Sigmoid colon (tissue), 7 donors: ENCODE data around the gene SHFL. TPM values are rescaled to one million over a fixed set of nuclear protein-coding genes. Genes with fewer than 3 reads are reported as not detected.

ENCODE experiments used
- DNase-seq: peaks from one replicate; pipeline ENCODE4 v3.0.0-alpha.2; 2019
- H3K27ac ChIP-seq, 4 donors: fragments of 200-600 bp; sonication (generic); one replicate each; pipeline ENCODE4 v1.5.1; 2016 to 2019; ENCODE audit warnings: mild to moderate bottlenecking in 1 of 4
- H3K27me3 ChIP-seq, 3 donors: fragments of 200-600 bp; sonication (generic); one replicate each; pipeline ENCODE4 v1.5.1; 2019; ENCODE audit warnings: mild to moderate bottlenecking in 1 of 3
- H3K36me3 ChIP-seq, 4 donors: fragments of 200-600 bp; sonication (generic); one replicate each; pipeline ENCODE4 v1.5.1; 2016 to 2019
- H3K4me1 ChIP-seq, 4 donors: fragments of 200-600 bp; sonication (generic); one replicate each; pipeline ENCODE4 v1.5.1; 2017 to 2019
- H3K4me3 ChIP-seq, 4 donors: fragments of 200-600 bp; sonication (generic); one replicate each; pipeline ENCODE4 v1.5.1; 2017 to 2019; ENCODE audit warnings: mild to moderate bottlenecking in 2 of 4, moderate library complexity in 1 of 4
- H3K9me3 ChIP-seq, 4 donors: fragments of 200-600 bp in 3 of 4; sonication (generic) in 3 of 4; one replicate each; pipeline versions ENCODE4 v1.5.1 to v1.6.1; 2013 to 2019
- EP300 ChIP-seq, 4 donors: sonication (generic); formaldehyde crosslinking; IDR thresholded peaks; one replicate each; pipeline ENCODE4 v1.6.1; 2017; ENCODE audit warnings: antibody characterized with exemption in 4 of 4
- POLR2A ChIP-seq, 2 donors: fragments of 450-650 bp; IDR thresholded peaks; one replicate each; pipeline ENCODE4 v1.6.1; 2016; ENCODE audit warnings: antibody characterized with exemption in 2 of 2, mild to moderate bottlenecking in 2 of 2, moderate library complexity in 2 of 2
- POLR2AphosphoS5 ChIP-seq, 4 donors: sonication (generic); formaldehyde crosslinking; IDR thresholded peaks; one replicate each; pipeline ENCODE4 v1.6.1; 2017; ENCODE audit warnings: antibody characterized with exemption in 4 of 4
- WGBS, 2 donors: extraction: QIAGEN DNeasy Blood & Tissue Kit; methylation state at CpG; one replicate each; pipeline ENCODE4 v1.1.7; 2013; 5-methylcytosine and 5-hydroxymethylcytosine counted together
- intact Hi-C: fragments of 100-400 bp; cut with DNase I; formaldehyde crosslinking; loops from one replicate; pipeline ENCODE4 v1.15.1; 2023
- polyA plus RNA-seq, 3 donors: library from polyadenylated mRNA; stranded (reverse); fragments of 200-250 nt; gene quantifications; one replicate each; pipeline ENCODE4 v1.2.3, GENCODE V29; 2013
- small RNA-seq, 3 donors: library from RNA; depleted of rRNA; stranded (forward); fragments of <200 nt; gene quantifications; one replicate each; pipeline ENCODE3, GENCODE V24; 2016
- total RNA-seq, 4 donors: library from RNA; depleted of rRNA; stranded (reverse); fragments of >200 nt; gene quantifications; one replicate each; pipeline ENCODE4 v1.1.0, GENCODE V29; 2016
- TF ChIP-seq, protein P1 (sequence below), 4 experiments: fragments of 450-650 bp in 3 of 4; fragments of 200-600 bp in 1 of 4; IDR thresholded peaks; one replicate each; pipeline ENCODE4 v1.5.1; 2016 to 2019; ENCODE audit warnings: antibody characterized with exemption in 4 of 4, mild to moderate bottlenecking in 3 of 4, moderate library complexity in 2 of 4
- donor health status: healthy with polysubstance abuse.
- donor health status: Bipolar disorder and iron deficiency.
- donor health status: healthy.

Gene SHFL
- total and polyA plus RNA-seq, 7 donors, result 17.1 to 44.9 (median 26.2) TPM

- no peaks in the 10 kb centered on the region for H3K27me3 ChIP-seq
- no peaks in the 10 kb centered on the region for H3K4me1 ChIP-seq
- no peak overlapping the region for H3K27ac ChIP-seq
- DNase-seq, result no peak
- intact Hi-C loops, result no loop called here
- WGBS, 2 donors, result 94% methylated on average over 18 of the region's 18 CpGs
- no peak overlapping the region for H3K4me3 ChIP-seq
- H3K36me3 ChIP-seq, result peaks cover 19 to 100% (median 82%) of the 10 kb centered on the region in 4 donors
- H3K9me3 ChIP-seq, result no peaks in the 10 kb centered on the region
- TF ChIP-seq, protein P1, sequence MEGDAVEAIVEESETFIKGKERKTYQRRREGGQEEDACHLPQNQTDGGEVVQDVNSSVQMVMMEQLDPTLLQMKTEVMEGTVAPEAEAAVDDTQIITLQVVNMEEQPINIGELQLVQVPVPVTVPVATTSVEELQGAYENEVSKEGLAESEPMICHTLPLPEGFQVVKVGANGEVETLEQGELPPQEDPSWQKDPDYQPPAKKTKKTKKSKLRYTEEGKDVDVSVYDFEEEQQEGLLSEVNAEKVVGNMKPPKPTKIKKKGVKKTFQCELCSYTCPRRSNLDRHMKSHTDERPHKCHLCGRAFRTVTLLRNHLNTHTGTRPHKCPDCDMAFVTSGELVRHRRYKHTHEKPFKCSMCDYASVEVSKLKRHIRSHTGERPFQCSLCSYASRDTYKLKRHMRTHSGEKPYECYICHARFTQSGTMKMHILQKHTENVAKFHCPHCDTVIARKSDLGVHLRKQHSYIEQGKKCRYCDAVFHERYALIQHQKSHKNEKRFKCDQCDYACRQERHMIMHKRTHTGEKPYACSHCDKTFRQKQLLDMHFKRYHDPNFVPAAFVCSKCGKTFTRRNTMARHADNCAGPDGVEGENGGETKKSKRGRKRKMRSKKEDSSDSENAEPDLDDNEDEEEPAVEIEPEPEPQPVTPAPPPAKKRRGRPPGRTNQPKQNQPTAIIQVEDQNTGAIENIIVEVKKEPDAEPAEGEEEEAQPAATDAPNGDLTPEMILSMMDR (IDR thresholded peaks at IDR 0.05), result no peak
- no peak for TF ChIP-seq POLR2A (IDR thresholded peaks at IDR 0.05)
- TF ChIP-seq POLR2AphosphoS5 (IDR thresholded peaks at IDR 0.05), result no peak
- no peak for TF ChIP-seq EP300 (IDR thresholded peaks at IDR 0.05)
These were observed 55.9 kb downstream of the SHFL start for GRCh38 chr19:10141973-10142372.

Small RNA genes within 50 kb of the gene (small RNA-seq; reads per million reads assigned to genes)
- gene MIR5589 (0 reads per million in 3 donors), gene SNORD105 (65.7 to 110 (median 86.0) reads per million in 3 donors), gene SNORD105B (2,671 to 5,930 (median 4,491) reads per million in 3 donors)

Other genes starting within 250 kb of the SHFL start
- 10 to 100 TPM in 2 of 4 donors, 1 to 10 TPM in 2; 3.3 to 19.4 (median 10.4) TPM for gene OLFM2, start 149.8 kb upstream of the SHFL start, total RNA-seq
- 1 to 10 TPM in 1 of 3 donors, under 1 TPM in 1, not detected in 1; 0.60 to 4.3 TPM for gene OLFM2, start 149.8 kb upstream of the SHFL start, polyA plus RNA-seq
- 10 to 100 TPM in 1 of 4 donors, 1 to 10 TPM in 3; 6.1 to 19.9 (median 8.5) TPM for gene COL5A3, start 75.8 kb upstream of the SHFL start, total RNA-seq
- gene COL5A3, start 75.8 kb upstream of the SHFL start, polyA plus RNA-seq, result 1 to 10 TPM in 2 of 3 donors, under 1 TPM in 1; 0.46 to 8.0 (median 3.0) TPM
- not detected for gene RDH8, start 72.8 kb upstream of the SHFL start, total RNA-seq
- gene RDH8, start 72.8 kb upstream of the SHFL start, polyA plus RNA-seq, result not detected
- gene ANGPTL6, start 16.4 kb downstream of the SHFL start, total RNA-seq, result not detected
- 1 to 10 TPM in 1 of 3 donors, under 1 TPM in 1, not detected in 1; 0.69 to 1.6 TPM for gene ANGPTL6, start 16.4 kb downstream of the SHFL start, polyA plus RNA-seq
- 10 to 100 TPM; 24.6 to 29.1 (median 25.8) TPM for gene PPAN, start 20.0 kb downstream of the SHFL start, total RNA-seq
- gene PPAN, start 20.0 kb downstream of the SHFL start, polyA plus RNA-seq, result 10 to 100 TPM; 16.2 to 58.7 (median 18.5) TPM
- 10 to 100 TPM in 1 of 4 donors, 1 to 10 TPM in 3; 2.9 to 10.3 (median 6.3) TPM for gene P2RY11, start 25.4 kb downstream of the SHFL start, total RNA-seq
- gene P2RY11, start 25.4 kb downstream of the SHFL start, polyA plus RNA-seq, result 10 to 100 TPM in 1 of 3 donors, 1 to 10 TPM in 2; 1.2 to 18.5 (median 1.8) TPM
- gene EIF3G, start 33.6 kb downstream of the SHFL start, total RNA-seq, result 100 to 1,000 TPM; 278 to 392 (median 336) TPM
- 100 to 1,000 TPM; 103 to 210 (median 202) TPM for gene EIF3G, start 33.6 kb downstream of the SHFL start, polyA plus RNA-seq
- 10 to 100 TPM; 22.1 to 47.6 (median 34.9) TPM for gene DNMT1, start 108.6 kb downstream of the SHFL start, total RNA-seq
- 10 to 100 TPM; 12.0 to 47.9 (median 13.6) TPM for gene DNMT1, start 108.6 kb downstream of the SHFL start, polyA plus RNA-seq
- 10 to 100 TPM in 3 of 4 donors, 1 to 10 TPM in 1; 7.1 to 13.0 (median 10.6) TPM for gene S1PR2, start 145.0 kb downstream of the SHFL start, total RNA-seq
- gene S1PR2, start 145.0 kb downstream of the SHFL start, polyA plus RNA-seq, result 1 to 10 TPM; 1.2 to 3.6 (median 3.5) TPM
- 10 to 100 TPM; 37.9 to 68.9 (median 62.8) TPM for gene MRPL4, start 165.9 kb downstream of the SHFL start, total RNA-seq
- 10 to 100 TPM; 45.1 to 85.2 (median 51.1) TPM for gene MRPL4, start 165.9 kb downstream of the SHFL start, polyA plus RNA-seq
- gene ICAM1, start 184.8 kb downstream of the SHFL start, total RNA-seq, result 10 to 100 TPM; 11.0 to 33.1 (median 13.5) TPM
- gene ICAM1, start 184.8 kb downstream of the SHFL start, polyA plus RNA-seq, result 10 to 100 TPM in 2 of 3 donors, 1 to 10 TPM in 1; 5.4 to 27.0 (median 15.7) TPM
- gene ICAM4, start 200.6 kb downstream of the SHFL start, total RNA-seq, result not detected
- gene ICAM4, start 200.6 kb downstream of the SHFL start, polyA plus RNA-seq, result under 1 TPM in 1 of 3 donors, not detected in 2; 0.42 TPM
- gene ICAM5, start 203.6 kb downstream of the SHFL start, total RNA-seq, result under 1 TPM in 2 of 4 donors, not detected in 2; 0.54 to 0.83 TPM
- gene ICAM5, start 203.6 kb downstream of the SHFL start, polyA plus RNA-seq, result under 1 TPM in 2 of 3 donors, not detected in 1; 0.23 to 0.92 TPM
- gene ZGLP1, start 223.5 kb downstream of the SHFL start, total RNA-seq, result 1 to 10 TPM; 1.1 to 4.3 (median 2.4) TPM
- gene ZGLP1, start 223.5 kb downstream of the SHFL start, polyA plus RNA-seq, result 1 to 10 TPM in 2 of 3 donors, not detected in 1; 2.4 to 6.0 TPM
- gene FDX2, start 229.7 kb downstream of the SHFL start, total RNA-seq, result 10 to 100 TPM; 25.2 to 45.9 (median 31.9) TPM
- gene FDX2, start 229.7 kb downstream of the SHFL start, polyA plus RNA-seq, result 10 to 100 TPM; 19.2 to 21.6 (median 20.1) TPM
- 10 to 100 TPM; 10.0 to 28.5 (median 14.9) TPM for gene RAVER1, start 247.2 kb downstream of the SHFL start, total RNA-seq
- gene RAVER1, start 247.2 kb downstream of the SHFL start, polyA plus RNA-seq, result 10 to 100 TPM in 2 of 3 donors, 1 to 10 TPM in 1; 8.4 to 37.0 (median 14.8) TPM